HCT116 (cell line): Measurements from ENCODE around the gene DYNC2H1.

Experiments
- ATF3 ChIP-seq: IDR thresholded peaks from 2 replicates; pipeline ENCODE4 v1.6.1; 2012
- CEBPB ChIP-seq: IDR thresholded peaks from 2 replicates; pipeline ENCODE4 v1.6.1; 2012; ENCODE audit warnings: low read depth
- CTCF ChIP-seq, 3 experiments: fragments of 200-600 bp in 1 of 3; sonication (generic) in 1 of 3; IDR thresholded peaks in 2 of 3; conservative IDR thresholded peaks in 1 of 3; 2 replicates each; pipeline ENCODE4 v1.5.1; 2012 to 2017; ENCODE audit warnings: low read depth in 2 of 3, low read length in 2 of 3, antibody characterized with exemption in 1 of 3, borderline replicate concordance in 1 of 3, control low read depth in 1 of 3, mild to moderate bottlenecking in 1 of 3, mixed read lengths in 1 of 3, mixed run types in 1 of 3, moderate library complexity in 1 of 3; ENCODE audit not compliant: insufficient read depth in 1 of 3
- ELF1 ChIP-seq: IDR thresholded peaks from 2 replicates; pipeline ENCODE4 v1.6.1; 2012; ENCODE audit warnings: low read depth, borderline replicate concordance
- EZH2phosphoT487 ChIP-seq: fragments of 200-600 bp; IDR thresholded peaks from 2 replicates; pipeline ENCODE4 v1.6.1; 2018; ENCODE audit warnings: antibody characterized with exemption, borderline replicate concordance
- JUND ChIP-seq: IDR thresholded peaks from 2 replicates; pipeline ENCODE4 v1.6.1; 2012
- MAX ChIP-seq: IDR thresholded peaks from 2 replicates; pipeline ENCODE4 v1.6.1; 2012
- POLR2A ChIP-seq: IDR thresholded peaks from 2 replicates; pipeline ENCODE4 v1.7.0; 2011; ENCODE audit warnings: borderline replicate concordance; ENCODE audit not compliant: insufficient read depth, insufficient read length; ENCODE audit errors: extremely low read depth
- RAD21 ChIP-seq: IDR thresholded peaks from 2 replicates; pipeline ENCODE4 v1.6.1; 2012; ENCODE audit warnings: low read depth, mild to moderate bottlenecking
- SIN3A ChIP-seq: IDR thresholded peaks from 2 replicates; pipeline ENCODE4 v1.6.1; 2012; ENCODE audit warnings: low read depth
- SP1 ChIP-seq: IDR thresholded peaks from 2 replicates; pipeline ENCODE4 v1.6.1; 2012; ENCODE audit warnings: low read depth
- YY1 ChIP-seq: IDR thresholded peaks from 2 replicates; pipeline ENCODE4 v1.6.1; 2011; ENCODE audit warnings: low read length, low read depth, moderate library complexity, mild to moderate bottlenecking; ENCODE audit not compliant: insufficient replicate concordance; ENCODE audit errors: extremely low read depth
- ZNF274 ChIP-seq: fragments of 200-500 bp; sonication (Bioruptor generic); IDR thresholded peaks from 2 replicates; pipeline ENCODE4 v1.6.1; 2014; ENCODE audit warnings: mild to moderate bottlenecking, low read depth, low read length, inconsistent platforms

DNA sequence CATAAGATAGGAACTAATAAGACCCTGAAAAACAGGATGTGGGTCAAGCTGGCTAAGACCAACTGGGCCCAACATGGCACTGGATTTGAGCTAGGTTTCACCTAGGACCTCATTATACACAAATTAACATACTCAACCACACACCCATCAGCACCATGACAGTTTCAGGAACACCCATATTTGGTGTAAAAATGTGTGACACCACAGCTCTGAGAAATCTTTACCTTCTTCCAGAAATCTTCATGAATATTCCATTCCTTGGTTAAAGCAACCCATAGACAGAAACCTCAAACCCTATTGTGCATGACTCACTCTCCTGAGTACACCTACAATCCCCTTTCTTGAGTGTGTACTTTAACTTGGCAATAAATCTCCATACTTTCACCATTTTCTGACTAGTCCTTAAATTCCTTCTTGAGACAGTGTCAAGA, 378.8 kb downstream of the DYNC2H1 start:
- TF ChIP-seq CTCF (IDR thresholded peaks at IDR 0.05 in 2 of 3, conservative IDR thresholded peaks at IDR 0.05 in 1 of 3; ENCODE audit: borderline replicate concordance in 1 of 3, insufficient read depth in 1 of 3, low read depth in 2 of 3, low read length in 2 of 3) (no peak), CEBPB (no peak), ELF1 (no peak), RAD21 (no peak), SP1 (no peak), ZNF274 (no peak), YY1 (no peak), POLR2A (no peak), MAX (no peak), EZH2phosphoT487 (no peak), JUND (no peak), ATF3 (no peak), SIN3A (no peak)
